GM23338 (cell line): ENCODE data around the gene AFAP1. TPM values are rescaled to one million over a fixed set of nuclear protein-coding genes. Genes with fewer than 3 reads are reported as not detected.

Experiments used
- ATAC-seq: fragments of 200-7000 bp; cut with Tn5 transposase; 3 replicates; pipeline ENCODE4 v1.9.1; 2020
- DNase-seq: peaks from one replicate; pipeline ENCODE4 v3.0.0-alpha.2; 2015; ENCODE audit warnings: low spot score
- H2AFZ ChIP-seq: fragments of 200-600 bp; sonication (generic); 2 replicates; pipeline ENCODE4 v1.8.0; 2016; ENCODE audit warnings: antibody characterized with exemption, mild to moderate bottlenecking, moderate library complexity
- H3F3A ChIP-seq: fragments of 200-600 bp; sonication (generic); replicated peaks from 2 replicates; pipeline ENCODE4 v1.8.0; 2017; ENCODE audit warnings: antibody characterized with exemption, mixed run types, low read depth
- H3K27ac ChIP-seq: fragments of 200-600 bp; sonication (generic); 2 replicates; pipeline ENCODE4 v1.6.1; 2016; ENCODE audit warnings: low read depth
- H3K27me3 ChIP-seq: fragments of 200-600 bp; sonication (generic); 2 replicates; pipeline ENCODE4 v1.8.0; 2016; ENCODE audit warnings: mild to moderate bottlenecking, mixed run types, moderate library complexity; ENCODE audit not compliant: insufficient read depth
- H3K36me3 ChIP-seq: fragments of 200-600 bp; sonication (generic); 2 replicates; pipeline ENCODE4 v1.8.0; 2016; ENCODE audit warnings: mild to moderate bottlenecking; ENCODE audit not compliant: insufficient read depth
- H3K4me1 ChIP-seq: fragments of 200-600 bp; sonication (generic); 2 replicates; pipeline ENCODE4 v1.8.0; 2016; ENCODE audit warnings: mild to moderate bottlenecking, moderate library complexity; ENCODE audit not compliant: insufficient read depth
- H3K4me2 ChIP-seq: fragments of 200-600 bp; sonication (generic); 2 replicates; pipeline ENCODE4 v1.7.1; 2017; ENCODE audit warnings: mixed run types
- H3K4me3 ChIP-seq: fragments of 200-600 bp; sonication (generic); 2 replicates; pipeline ENCODE4 v1.6.1; 2016; ENCODE audit warnings: mixed run types
- H3K79me2 ChIP-seq: fragments of 200-600 bp; sonication (generic); replicated peaks from 2 replicates; pipeline ENCODE4 v1.8.0; 2017; ENCODE audit warnings: mild to moderate bottlenecking; ENCODE audit not compliant: insufficient read depth
- H3K9me2 ChIP-seq: fragments of 200-600 bp; sonication (generic); 2 replicates; pipeline ENCODE4 v1.8.0; 2017; ENCODE audit not compliant: insufficient read depth
- H4K20me1 ChIP-seq: fragments of 200-600 bp; sonication (generic); replicated peaks from 2 replicates; pipeline ENCODE4 v1.8.0; 2017; ENCODE audit warnings: mild to moderate bottlenecking; ENCODE audit not compliant: insufficient read depth
- H3K27ac Mint-ChIP-seq: 2 replicates; pipeline ENCODE4 v1.8.0; 2020; ENCODE audit warnings: inconsistent platforms, mild to moderate bottlenecking, moderate library complexity, mixed read lengths
- H3K27me3 Mint-ChIP-seq: 3 replicates; pipeline ENCODE4 v1.8.0; 2022; ENCODE audit warnings: low read depth, mild to moderate bottlenecking, moderate library complexity, mixed read lengths, inconsistent platforms; ENCODE audit not compliant: insufficient read depth, poor library complexity
- H3K36me3 Mint-ChIP-seq: 3 replicates; pipeline ENCODE4 v1.8.0; 2021; ENCODE audit warnings: low read depth, mild to moderate bottlenecking, inconsistent platforms, moderate library complexity, mixed read lengths
- H3K4me1 Mint-ChIP-seq: 3 replicates; pipeline ENCODE4 v1.8.0; 2020; ENCODE audit warnings: mild to moderate bottlenecking, inconsistent platforms, mixed read lengths
- H3K4me3 Mint-ChIP-seq: 3 replicates; pipeline ENCODE4 v1.8.0; 2021; ENCODE audit warnings: moderate library complexity, mild to moderate bottlenecking, inconsistent platforms, mixed read lengths
- H3K9me3 Mint-ChIP-seq: 3 replicates; pipeline ENCODE4 v1.8.0; 2020; ENCODE audit warnings: moderate library complexity, mild to moderate bottlenecking, inconsistent platforms, mixed read lengths
- CREB1 ChIP-seq: fragments of 250-450 bp; sonication (Bioruptor Pico); IDR thresholded peaks from 2 replicates; pipeline ENCODE4 v1.5.0; 2020; ENCODE audit warnings: low read depth, mild to moderate bottlenecking, moderate library complexity
- EZH2 ChIP-seq: fragments of 200-600 bp; sonication (generic); IDR thresholded peaks from one replicate; pipeline ENCODE4 v1.8.0; 2017; ENCODE audit warnings: antibody characterized with exemption, mild to moderate bottlenecking, low read depth; ENCODE audit not compliant: unreplicated experiment
- EZH2phosphoT487 ChIP-seq: fragments of 200-600 bp; sonication (generic); IDR thresholded peaks from one replicate; pipeline ENCODE4 v1.8.1; 2018; ENCODE audit warnings: antibody characterized with exemption; ENCODE audit not compliant: unreplicated experiment
- JUNB ChIP-seq: IDR thresholded peaks from one replicate; pipeline ENCODE4 v1.6.1; 2016; ENCODE audit warnings: antibody characterized with exemption; ENCODE audit not compliant: unreplicated experiment
- NANOG ChIP-seq: IDR thresholded peaks from 2 replicates; pipeline ENCODE4 v1.6.1; 2016; ENCODE audit warnings: antibody characterized with exemption, borderline replicate concordance
- POLR2AphosphoS5 ChIP-seq: IDR thresholded peaks from 2 replicates; pipeline ENCODE4 v1.6.1; 2016; ENCODE audit warnings: antibody characterized with exemption, low read depth
- REST ChIP-seq: IDR thresholded peaks from one replicate; pipeline ENCODE4 v1.6.1; 2018; ENCODE audit warnings: antibody characterized with exemption; ENCODE audit not compliant: unreplicated experiment
- ZNF462 ChIP-seq: fragments of 250-450 bp; sonication (Bioruptor Pico); IDR thresholded peaks from 2 replicates; pipeline ENCODE4 v1.5.0; 2020; ENCODE audit warnings: mild to moderate bottlenecking, moderate library complexity
- polyA plus RNA-seq: library from polyadenylated mRNA; unstranded; fragments of >200 nt; fragmentation: Nextera tagmentation; extraction: Ambion mirVana; gene quantifications from 2 replicates; pipeline ENCODE4 v1.2.1, GENCODE V29; 2016
- total RNA-seq: library from RNA; depleted of rRNA; stranded (reverse); fragments of >200 nt; shearing (Covaris generic); gene quantifications from 2 replicates; pipeline ENCODE4 v1.2.3, GENCODE V29; 2014
- TF ChIP-seq, protein P1 (sequence below), 2 experiments: fragments of 200-600 bp in 1 of 2; sonication (generic) in 1 of 2; conservative IDR thresholded peaks; 2 replicates each; pipeline versions ENCODE4 v1.5.1 to v1.6.1; 2016 to 2017; ENCODE audit warnings: antibody characterized with exemption in 2 of 2, low read depth in 2 of 2, mild to moderate bottlenecking in 2 of 2, moderate library complexity in 1 of 2

AFAP1 gene
- total and polyA plus RNA-seq, 2 experiments from 2014 or later: 6.5 to 21.5 TPM

- H4K20me1 ChIP-seq: no peaks in the 10 kb centered on the region
- H3K4me1 ChIP-seq: no peaks in the 10 kb centered on the region
- DNase-seq (no peak), ATAC-seq (no peak)
- TF ChIP-seq ZNF462 (CRISPR knock-in tag): no peak
- TF ChIP-seq NANOG: no peak
- H2AFZ ChIP-seq: no peak overlapping the region
- H3K4me2 ChIP-seq: no peak overlapping the region
- Mint-ChIP-seq H3K27ac (0 out of 2 replicates have a peak overlapping the region, but pooled peaks have one; percentile 27), H3K9me3 (no peaks in the 10 kb centered on the region), H3K4me1 (peaks cover 38% of the 10 kb centered on the region), H3K4me3 (no peak overlapping the region), H3K27me3 (peaks cover 16% of the 10 kb centered on the region), H3K36me3 (peaks cover 21% of the 10 kb centered on the region)
- H3K27ac ChIP-seq: no peak overlapping the region
- H3K27me3 ChIP-seq: no peaks in the 10 kb centered on the region
- no peak overlapping the region for H3K4me3 ChIP-seq
- H3K36me3 ChIP-seq: no peaks in the 10 kb centered on the region
- no peaks in the 10 kb centered on the region for H3K79me2 ChIP-seq
- no peaks in the 10 kb centered on the region for H3K9me2 ChIP-seq
- H3F3A ChIP-seq: no peaks in the 10 kb centered on the region
These were observed 170.9 kb downstream of the AFAP1 start for GRCh38 chr4:7768736-7769135.

DNA sequence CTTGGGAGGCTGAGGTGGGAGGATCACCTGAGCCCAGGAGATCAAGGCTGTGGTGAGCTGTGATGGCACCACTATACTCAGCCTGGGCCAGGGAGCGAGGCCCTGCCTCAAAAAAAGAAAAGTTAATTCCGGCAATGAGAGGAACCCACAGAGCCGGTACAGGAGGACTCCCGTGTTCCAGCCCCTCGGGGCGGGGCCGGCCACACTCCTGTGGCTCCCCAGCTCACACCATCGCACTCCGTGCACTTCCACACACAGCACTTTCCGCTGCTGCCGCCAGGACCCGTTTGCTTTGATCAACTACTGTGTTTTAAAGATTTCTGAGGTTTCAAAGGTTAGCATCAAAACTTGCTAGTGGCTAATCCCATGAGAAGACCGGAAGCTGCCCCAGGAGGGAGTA is 171.7 kb downstream of the AFAP1 start:
- peaks cover 18% of the 10 kb centered on the region for H3K36me3 Mint-ChIP-seq
- ATAC-seq: no peak
- Histone ChIP-seq H3K27me3 (no peaks in the 10 kb centered on the region), H3K9me2 (no peaks in the 10 kb centered on the region), H3K79me2 (no peaks in the 10 kb centered on the region), H3K27ac (no peak overlapping the region), H3K36me3 (no peaks in the 10 kb centered on the region), H3K4me1 (no peaks in the 10 kb centered on the region), H3F3A (no peaks in the 10 kb centered on the region), H3K4me3 (no peak overlapping the region), H4K20me1 (no peaks in the 10 kb centered on the region), H3K4me2 (no peak overlapping the region), H2AFZ (no peak overlapping the region)
- peaks cover 16% of the 10 kb centered on the region for H3K27me3 Mint-ChIP-seq
- no peak for DNase-seq
- H3K27ac Mint-ChIP-seq: no peak overlapping the region; the same call in 1 of the 2 replicates
- peaks cover 35% of the 10 kb centered on the region for H3K4me1 Mint-ChIP-seq
- H3K9me3 Mint-ChIP-seq: no peaks in the 10 kb centered on the region
- no peak overlapping the region for H3K4me3 Mint-ChIP-seq
- TF ChIP-seq, protein P1, sequence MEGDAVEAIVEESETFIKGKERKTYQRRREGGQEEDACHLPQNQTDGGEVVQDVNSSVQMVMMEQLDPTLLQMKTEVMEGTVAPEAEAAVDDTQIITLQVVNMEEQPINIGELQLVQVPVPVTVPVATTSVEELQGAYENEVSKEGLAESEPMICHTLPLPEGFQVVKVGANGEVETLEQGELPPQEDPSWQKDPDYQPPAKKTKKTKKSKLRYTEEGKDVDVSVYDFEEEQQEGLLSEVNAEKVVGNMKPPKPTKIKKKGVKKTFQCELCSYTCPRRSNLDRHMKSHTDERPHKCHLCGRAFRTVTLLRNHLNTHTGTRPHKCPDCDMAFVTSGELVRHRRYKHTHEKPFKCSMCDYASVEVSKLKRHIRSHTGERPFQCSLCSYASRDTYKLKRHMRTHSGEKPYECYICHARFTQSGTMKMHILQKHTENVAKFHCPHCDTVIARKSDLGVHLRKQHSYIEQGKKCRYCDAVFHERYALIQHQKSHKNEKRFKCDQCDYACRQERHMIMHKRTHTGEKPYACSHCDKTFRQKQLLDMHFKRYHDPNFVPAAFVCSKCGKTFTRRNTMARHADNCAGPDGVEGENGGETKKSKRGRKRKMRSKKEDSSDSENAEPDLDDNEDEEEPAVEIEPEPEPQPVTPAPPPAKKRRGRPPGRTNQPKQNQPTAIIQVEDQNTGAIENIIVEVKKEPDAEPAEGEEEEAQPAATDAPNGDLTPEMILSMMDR (conservative IDR thresholded peaks at IDR 0.05; ENCODE audit: low read depth in 2 of 2): no peak
- no peak for TF ChIP-seq JUNB
- no peak for TF ChIP-seq POLR2AphosphoS5
- TF ChIP-seq EZH2: no peak
- no peak for TF ChIP-seq EZH2phosphoT487
- TF ChIP-seq NANOG: no peak
- no peak for TF ChIP-seq REST
- TF ChIP-seq CREB1 (CRISPR knock-in tag): no peak
